NCI-H345 treated with DMSO at 0.1 percent for 48 hours (cell line): ENCODE measurements around the gene PNKD.
A peak's percentile ranks its signal among the peaks of the same experiment; 100 is the strongest.
"Not testable (repeated sequence)": the region's sequence is repeated elsewhere in the genome, so short reads cannot be mapped to it uniquely, and the experiment has no call there.

Experiments used
- DNase-seq: peaks from one replicate; lab custom pipeline; 2025; ENCODE audit not compliant: unreplicated experiment; lab: John Stamatoyannopoulos, UW

Gene PNKD

DNA sequence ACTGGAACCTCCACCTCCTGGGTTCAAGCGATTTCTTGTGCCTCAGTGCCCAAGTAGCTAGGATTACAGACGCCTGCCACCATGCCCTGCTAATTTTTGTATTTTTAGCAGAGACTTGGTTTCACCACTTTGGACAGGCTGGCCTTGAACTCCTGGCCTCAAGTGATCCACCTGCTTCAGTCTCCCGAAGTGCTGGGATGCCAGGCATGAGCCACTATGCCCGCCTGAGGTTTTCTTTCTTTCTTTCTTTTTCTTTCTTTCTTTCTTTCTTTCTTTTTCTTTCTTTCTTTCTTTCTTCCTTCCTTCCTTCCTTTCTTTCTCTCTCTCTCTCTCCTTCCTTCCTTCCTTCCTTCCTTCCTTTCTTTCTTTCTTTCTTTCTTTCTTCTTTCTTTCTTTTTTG is 44.4 kb downstream of the PNKD start:
- not testable (repeated sequence) for DNase-seq

DNA sequence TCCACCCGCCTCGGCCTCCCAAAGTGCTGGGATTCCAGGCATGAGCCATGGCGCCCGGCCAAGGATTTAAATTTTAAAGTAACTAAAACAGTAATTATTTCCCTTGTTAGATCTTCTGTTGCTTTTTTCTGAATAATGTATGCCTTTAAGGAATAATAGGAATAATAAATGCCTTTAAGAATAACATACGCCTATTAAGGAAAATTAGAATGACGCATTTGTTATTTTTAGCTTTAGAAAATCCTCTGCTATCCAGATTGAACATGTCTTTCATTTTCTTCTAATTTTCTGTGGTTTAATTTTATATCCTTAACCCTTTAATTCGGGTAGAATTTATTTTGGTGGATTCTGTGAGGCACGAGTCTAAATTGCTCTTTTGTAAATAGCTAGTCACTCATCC is 45.1 kb downstream of the PNKD start:
- DNase-seq, result no peak

DNA sequence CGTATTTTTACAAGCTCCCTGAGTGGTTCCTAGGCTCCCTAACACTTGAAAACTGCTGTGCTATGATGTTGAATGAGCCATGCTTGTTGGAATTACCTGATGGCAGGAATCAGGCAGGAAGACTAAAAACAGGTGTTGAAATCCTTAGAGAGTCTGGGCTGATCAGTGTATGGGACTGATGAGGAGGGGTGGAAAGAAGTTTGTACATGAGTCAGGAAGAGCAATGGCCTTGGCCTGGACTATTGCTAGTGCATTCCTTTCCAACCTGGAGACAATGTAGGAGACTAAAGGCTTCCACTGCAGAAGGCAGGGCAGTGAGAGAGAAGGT is 46.9 kb downstream of the PNKD start:
- no peak for DNase-seq

DNA sequence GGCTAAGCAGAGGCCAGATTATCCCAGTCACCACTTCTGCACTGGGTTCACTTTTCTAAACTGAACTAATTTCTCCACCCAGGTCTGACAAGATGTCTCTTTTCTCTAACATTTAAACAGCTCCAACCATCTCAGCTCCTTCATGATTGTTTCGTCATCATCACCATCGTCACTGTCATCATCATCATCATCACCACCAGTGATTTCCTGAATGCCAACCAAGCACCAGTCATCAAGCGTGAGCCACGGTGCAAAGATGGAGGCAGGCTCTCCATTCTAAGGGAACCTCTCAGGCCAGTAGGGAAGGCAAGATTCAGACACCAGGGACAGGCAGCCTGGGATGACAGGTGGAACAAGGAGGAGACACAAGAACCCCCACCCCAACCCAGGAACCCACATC is 47.5 kb downstream of the PNKD start:
- DNase-seq, result no peak

DNA sequence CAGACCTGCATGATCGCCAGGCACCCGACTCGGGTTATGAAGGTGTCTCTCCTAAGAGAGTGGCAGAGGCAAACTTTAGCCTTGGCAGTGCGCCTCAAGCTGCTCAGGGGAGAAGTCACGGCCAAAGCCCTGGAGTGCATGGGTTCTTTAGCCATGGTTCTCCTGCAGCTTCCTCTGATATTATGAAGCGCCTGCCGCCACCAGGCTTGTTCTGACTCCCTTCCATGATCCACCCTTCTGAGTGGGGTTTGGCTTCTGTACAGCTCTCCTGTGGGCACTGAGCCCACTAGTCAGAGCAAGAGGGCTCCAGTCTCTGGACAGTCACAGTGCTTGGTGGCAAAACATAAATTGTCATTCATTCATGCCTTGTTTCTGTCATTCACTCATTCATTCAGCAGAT is 47.9 kb downstream of the PNKD start:
- DNase-seq, result no peak

DNA sequence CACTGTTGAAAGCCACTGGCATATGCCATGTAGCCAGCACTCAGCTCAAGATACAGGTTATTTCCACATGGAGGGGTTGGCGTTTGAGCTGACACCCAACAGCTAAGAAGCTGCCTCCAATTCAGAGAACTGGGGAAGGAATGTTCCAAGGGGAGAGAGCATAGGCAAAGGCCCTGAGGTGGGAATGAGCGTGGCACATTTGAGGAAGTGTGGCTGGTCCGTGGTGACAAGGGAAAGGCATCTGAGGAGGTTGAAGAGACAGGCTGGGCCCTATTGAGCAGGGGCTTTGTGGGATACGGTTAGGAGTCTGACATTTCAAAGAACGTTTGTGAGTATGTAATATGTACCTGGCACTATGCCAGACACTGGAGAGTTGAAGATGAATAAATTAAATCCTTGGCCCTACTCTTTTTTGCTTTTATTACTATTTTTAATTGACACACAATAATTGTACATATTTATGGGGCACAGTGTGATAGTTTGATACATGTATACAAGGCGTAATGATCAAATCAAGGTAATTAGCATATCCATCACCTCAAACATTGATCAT is 49.6 kb downstream of the PNKD start:
- DNase-seq, result no peak

DNA sequence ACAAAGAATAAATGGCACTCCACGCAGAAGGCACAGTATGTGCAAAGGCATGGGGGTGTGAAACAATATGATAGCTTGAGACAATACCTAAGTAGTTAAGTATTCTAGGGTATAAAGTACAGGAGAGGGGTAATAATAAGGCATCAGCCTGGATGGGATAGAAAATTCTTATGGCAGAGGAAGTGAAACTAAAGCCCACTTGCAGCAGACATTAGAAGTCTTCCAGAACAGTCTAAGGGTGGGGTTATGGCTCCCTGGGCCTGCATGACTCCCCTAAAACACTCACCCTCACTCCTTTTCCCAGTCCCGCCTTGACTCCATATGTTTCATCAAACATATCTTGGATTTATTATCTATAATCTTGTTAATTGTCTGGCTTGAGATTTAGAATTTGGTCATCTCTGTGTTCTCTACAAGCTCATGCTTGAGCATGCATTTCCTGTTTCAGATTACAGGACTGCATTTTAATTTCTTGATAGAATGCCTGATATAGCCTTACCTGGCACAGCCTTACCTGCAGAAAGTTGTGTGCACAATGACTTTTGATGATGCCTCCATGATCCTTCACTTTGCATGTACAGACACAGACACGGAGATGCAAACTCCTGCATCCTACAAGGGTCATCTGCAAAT is 50.5 kb downstream of the PNKD start:
- DNase-seq, result no peak

DNA sequence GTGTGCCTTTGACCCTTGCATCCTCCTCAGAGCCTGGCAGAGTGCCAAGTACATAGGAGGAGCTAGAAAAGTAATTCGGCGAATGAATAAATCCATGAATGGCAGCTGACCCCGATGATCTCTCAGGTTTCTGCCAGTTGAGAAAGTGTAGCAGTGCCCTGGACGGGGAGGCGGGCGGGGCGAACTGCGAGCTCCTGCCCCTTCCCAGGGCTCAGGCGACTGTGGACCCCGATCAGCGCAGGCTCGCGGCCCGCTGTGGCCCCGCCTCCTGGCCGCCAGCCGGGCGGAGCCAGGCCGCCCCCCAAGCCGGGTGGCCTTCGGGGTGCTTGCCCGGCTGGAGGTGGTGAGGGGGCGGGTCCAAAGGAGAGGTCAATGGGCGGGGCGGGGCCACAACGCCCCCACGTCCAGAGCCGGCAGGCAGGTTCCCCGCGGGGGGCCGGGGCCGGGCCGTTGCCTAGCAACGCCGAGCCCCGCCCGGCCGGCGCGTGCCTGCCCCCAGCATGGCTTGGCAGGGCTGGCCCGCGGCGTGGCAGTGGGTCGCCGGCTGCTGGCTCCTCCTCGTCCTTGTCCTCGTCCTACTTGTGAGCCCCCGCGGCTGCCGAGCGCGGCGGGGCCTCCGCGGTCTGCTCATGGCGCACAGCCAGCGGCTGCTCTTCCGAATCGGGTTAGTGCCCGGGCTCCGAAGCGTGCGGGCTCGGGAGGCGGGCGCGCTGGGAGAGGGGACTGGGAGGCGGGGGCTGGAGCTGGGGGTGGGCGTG is 52.6 kb downstream of the PNKD start:
- peak; percentile 69 for DNase-seq

DNA sequence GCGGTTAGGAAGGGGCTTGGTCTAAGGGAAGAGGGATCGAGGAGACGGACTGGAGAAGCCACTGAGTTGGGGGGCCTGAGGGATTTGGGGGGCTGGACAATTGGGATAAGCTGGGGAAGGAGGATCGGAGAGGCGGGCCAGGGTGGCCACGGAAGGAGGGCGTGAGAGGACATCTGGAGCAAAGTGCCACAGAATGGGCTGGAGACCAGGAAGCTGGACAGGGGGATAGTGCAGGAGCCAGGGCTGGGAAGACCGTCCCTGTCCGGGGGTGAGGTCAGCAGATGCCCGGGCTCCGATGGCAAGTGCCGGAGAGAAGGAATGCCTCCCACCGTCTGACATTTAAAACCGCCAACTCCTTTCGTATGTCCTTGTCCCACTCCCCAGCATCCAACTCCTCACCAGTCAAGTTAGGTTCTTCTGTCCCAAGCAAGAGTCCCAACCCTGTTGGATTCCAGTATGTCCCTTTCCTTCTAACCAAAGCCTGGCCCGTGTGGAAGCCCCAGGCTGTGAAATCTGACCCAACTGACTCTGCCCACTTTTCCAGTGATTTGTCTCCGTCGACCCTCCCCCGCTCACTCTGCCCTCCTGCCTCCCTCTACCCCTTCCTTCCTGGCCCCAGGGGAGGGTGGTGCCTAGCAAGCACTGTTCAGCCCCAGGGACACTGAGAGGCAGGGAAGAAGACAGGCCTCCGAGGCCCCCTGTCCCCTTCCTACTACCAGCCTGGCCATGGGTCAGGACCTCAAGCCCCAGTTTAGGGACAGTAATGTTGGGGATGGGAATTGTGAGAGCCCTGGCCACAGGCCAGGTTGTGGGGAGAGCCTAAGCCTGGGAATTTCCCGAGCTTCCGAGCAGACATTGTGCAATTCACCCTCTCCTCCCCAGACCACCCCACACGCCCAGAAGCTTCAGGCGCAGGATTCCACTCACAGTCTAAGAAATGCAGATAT is 53.5 kb downstream of the PNKD start:
- DNase-seq, result peak; percentile 13

DNA sequence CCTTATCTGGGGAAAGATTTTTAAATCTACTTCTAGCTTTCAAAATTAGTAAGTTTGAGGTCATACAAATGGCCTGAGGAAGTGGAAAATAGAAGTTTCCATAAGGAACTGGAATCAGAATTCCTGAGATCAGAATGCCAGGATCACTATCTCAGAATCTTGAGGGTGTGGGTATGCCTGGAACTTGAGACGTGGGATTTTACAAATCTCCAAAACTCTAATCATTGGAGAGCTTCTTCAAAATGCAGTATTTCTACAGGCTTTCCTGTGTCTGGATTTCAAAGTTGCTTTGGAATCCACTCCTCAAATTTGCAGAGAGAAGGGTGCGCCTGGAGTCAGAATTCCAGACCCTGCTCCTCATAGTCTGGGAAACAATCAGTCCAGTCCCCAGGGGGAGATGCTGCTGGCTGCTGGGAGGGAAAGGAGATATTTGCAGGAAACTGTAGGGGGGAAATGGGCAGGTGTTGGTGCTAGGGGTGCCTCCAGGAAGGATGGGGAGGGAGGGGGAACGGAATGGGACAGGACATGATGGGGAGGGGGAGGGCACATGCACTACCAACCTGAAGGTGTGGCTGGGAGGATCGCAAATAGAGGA is 55.3 kb downstream of the PNKD start:
- DNase-seq, result no peak

DNA sequence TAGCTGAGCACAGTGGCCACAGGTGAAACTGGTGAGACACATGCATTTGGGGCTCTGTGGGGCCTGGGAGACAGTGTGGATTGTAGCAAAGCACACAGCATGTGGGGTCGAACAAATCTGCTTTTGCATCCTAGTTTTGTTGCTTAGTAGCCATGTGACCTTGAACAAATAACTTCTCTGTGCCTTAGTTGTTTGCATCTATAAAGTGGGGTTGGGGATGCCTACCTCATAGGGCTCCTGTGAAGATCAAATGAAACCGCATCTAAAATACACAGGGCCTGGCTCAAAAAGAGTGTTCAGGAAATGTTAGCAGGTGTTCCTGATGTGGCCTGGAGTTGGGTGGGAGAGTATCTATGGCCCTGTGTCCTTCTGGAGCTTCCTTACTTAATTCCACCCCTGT is 56.0 kb downstream of the PNKD start:
- DNase-seq, result no peak

DNA sequence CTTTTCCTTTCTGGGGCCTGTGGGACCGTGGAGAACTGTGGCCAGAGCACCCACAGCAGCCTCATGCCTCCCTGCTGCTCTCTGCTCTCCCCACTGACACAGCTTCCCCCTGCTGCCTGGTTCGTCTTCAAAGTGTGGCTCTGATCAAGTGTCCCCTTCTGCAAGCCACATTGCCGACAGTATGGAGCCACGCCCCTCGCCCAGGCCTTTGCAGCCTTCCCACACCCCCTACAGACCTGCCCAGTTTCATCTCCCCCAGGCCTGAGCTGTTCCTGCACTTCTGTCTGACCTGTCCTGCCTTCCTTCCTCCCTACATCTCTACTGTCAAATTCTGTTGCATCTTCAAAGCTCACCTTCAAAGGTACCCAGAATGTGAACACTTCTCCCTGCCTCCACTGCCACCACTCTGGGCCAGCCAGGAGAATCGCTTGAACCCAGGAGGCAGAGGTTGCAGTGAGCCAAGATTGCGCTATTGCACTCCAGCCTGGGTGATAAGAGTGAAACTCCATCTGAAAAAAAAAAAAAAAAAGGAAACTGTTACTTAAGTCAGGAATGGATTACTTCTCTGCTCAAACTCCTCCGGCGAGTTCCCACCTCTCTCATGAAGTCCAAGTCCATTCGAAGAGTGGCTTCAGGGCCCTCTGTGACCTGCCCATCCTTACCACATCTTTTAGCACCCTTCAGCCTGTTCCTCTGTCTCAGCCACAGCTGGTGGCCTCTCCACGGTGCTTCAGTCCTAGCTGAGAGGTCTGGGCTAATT is 57.3 kb downstream of the PNKD start:
- DNase-seq, result no peak

DNA sequence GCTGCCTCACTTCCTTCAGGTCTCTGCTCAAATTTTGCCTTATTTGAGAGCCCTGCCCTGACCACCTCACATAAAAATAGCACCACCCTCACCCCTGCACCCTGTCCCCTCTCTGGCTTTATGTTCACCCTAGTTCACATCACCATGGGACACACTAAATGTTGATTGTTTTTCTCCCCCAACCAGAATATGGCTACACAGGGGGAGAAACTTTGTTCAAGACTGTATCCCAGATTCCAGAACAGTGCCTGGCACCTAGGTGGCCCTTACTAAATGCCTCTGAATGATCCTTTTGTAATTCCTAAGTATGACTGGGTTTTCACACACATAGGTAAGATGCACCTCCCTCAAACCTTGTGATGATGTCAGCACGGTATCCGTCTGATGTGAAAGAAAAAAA is 58.0 kb downstream of the PNKD start:
- DNase-seq, result no peak

DNA sequence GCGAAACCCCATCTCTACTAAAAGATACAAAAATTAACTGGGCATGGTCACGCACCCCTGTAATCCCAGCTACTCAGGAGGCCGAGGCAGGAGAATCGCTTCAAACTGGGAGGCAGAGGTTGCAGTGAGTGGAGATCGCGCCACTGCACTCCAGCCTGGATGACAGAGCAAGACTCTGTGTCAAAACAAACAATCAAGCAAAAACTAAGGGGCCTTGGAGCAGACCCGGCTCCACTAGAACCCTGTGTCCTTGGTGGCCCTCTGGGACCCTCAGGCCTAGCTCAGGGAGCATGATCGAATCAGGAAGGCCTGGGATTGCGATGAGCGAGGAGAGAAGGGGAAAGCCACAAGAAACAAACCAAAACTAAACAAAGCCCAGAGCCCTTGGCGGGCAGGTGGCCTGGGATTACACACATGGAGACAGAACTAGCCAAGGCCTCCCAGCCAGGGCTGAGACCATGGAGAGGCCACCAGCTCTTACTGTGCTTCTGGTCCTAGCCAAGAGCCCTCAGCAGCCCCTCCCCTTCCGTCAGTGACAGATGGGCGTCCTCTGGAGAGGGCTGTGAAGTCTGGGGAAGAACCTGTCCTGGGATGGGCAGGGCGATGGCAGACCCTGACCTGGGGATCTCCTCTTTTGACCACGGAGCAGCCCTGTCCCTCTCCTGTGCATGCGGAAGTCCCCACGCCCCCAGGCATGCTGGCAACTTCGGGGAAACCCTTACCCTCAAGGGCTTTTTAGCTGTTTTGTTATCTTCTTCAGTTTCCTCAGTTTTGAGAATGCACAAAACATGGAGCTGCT is 58.9 kb downstream of the PNKD start:
- DNase-seq, result no peak

DNA sequence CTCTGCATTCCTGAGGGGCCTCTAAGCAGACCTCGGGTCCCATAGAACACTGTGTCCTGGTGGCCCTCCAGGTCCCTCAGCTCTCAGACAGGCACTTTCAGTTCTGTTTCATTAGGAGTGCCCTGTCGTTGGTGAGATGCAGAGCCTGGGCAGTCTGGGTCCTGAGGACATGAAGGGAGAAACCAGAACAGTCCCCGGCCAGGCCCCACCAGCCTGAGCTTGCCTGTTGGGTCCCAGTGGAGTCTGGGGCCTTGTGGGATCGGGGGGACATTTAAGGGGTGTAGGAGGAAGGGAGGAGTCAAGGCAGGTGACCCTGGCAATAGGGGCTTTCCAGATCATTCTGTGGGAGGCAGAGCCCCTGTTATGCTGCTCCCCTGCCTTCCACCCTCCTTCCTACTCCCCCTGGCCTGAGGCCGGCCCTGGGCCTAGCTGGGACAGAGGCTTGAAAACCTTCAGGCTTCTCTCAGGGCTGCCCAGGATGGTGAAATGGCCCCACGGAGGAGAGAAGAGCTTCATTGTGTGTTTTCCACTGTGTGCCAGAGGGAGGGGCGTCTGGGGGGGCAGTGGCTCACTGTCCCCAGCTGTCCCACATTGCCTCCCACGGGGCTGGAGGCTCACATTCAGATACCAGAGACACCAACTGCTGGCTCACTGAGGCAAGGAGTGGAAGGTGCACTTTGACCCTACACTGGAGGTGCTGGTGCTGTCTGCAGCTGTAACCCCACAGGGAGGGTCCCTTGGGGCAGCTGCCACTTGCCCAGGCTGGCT is 59.7 kb downstream of the PNKD start:
- no peak for DNase-seq

DNA sequence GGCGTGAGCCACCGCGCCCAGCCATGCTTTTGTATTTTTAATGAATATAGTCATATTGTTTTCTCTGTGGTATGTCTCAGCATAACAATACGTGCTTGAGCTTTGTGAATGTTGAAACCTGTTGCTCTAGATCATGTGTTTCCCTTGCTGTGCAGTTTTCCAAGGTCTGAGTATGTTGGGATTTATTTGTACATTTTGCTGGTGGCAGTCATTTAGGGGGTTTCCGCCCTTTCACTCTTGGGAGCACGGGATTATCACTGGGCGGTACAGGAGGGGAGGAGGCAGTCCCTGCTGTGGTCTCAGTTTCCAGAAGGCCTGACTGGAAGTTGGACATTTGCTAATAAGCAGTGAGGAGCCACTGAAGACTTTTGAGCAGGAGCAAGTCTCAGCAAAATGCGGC is 61.4 kb downstream of the PNKD start:
- no peak for DNase-seq

DNA sequence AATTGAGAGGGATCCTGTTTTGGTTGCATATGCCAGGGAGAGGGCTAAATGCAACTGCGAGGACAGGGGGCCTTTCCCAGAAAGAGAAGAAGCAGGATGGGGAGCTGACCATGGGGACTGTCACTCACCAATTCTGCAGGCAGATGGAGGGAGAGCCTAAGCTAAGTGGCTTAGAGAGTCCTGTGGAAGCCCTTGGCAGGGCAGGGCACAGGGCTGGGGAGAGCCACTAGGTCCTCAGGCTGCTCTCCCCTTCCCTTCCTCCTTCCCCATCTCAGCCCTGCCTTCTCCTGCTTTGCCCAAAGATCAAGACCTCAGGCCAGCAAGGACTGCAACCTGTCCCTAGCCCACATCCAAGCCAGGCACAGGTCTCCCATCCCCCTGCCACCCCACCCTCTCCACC is 62.0 kb downstream of the PNKD start:
- DNase-seq, result no peak

DNA sequence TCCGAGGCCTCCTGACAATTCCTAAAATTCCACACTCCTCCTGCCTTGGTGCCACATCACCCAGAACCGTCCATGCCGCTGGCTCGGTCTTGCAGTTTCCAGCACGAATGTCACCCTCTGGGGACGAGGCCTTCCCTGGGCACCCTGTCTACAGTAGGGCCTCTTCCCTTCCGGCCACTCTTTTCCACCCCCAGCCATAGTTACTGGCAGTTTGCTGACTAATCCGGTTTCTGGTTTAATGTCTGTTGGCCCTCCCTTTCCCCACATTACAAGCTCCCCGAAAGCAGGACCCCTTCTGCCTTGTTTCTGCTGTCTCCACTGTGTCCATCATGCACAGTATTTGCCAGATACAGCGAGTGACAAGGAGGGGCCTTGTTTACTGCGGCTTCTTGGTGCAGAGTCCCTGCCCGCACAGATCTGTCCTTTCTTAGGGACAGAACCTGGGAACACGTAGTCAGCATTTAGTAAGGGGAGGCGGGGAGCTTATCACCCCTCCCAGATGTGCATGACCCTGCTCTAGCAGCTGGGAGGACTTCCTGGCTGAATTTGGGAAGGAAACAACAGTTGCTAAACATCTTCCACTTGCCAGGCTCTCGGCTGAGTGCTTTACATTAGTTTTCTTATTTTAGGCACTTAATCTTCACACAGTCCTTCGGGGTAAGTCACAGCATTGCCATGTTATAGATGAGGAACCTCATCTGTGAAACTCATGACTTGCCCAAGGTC is 62.8 kb downstream of the PNKD start:
- DNase-seq, result no peak
